Ovary (tissue), 3 donors: ENCODE data around the gene NRXN2.

Experiments used
- POLR2A ChIP-seq: fragments of 450-650 bp; IDR thresholded peaks from one replicate; pipeline ENCODE4 v1.6.1; 2017; ENCODE audit warnings: antibody characterized with exemption, mild to moderate bottlenecking, moderate library complexity
- TF ChIP-seq, protein P1 (sequence below), 3 donors: fragments of 450-650 bp in 2 of 3; fragments of 200-600 bp in 1 of 3; IDR thresholded peaks; one replicate each; pipeline versions ENCODE4 v1.5.1 to v1.8.0; 2016 to 2022; ENCODE audit warnings: antibody characterized with exemption in 3 of 3, mild to moderate bottlenecking in 1 of 3
- donor health status: DM: no; HTN: no; CAD: no.

DNA sequence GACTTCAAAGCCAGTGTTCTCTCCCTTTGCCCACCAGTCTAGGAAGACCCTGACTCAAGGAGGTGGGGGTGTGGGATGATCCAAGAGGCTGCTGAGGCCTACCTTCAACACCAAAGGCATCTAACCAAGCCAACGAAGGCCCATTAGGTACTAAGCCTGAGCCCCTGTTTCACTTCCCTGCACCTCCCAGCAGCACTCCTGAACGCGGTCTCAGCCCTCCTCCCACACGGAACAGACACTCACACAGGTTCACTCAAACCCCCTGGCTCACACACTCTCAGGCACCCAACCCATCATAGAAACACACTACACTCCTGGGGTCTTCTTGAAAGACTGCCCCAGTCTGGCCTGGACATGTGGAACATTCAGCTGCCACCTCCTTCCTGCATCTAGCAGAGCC lies 91.3 kb downstream of the NRXN2 start:
- TF ChIP-seq POLR2A: no peak
- TF ChIP-seq, protein P1, sequence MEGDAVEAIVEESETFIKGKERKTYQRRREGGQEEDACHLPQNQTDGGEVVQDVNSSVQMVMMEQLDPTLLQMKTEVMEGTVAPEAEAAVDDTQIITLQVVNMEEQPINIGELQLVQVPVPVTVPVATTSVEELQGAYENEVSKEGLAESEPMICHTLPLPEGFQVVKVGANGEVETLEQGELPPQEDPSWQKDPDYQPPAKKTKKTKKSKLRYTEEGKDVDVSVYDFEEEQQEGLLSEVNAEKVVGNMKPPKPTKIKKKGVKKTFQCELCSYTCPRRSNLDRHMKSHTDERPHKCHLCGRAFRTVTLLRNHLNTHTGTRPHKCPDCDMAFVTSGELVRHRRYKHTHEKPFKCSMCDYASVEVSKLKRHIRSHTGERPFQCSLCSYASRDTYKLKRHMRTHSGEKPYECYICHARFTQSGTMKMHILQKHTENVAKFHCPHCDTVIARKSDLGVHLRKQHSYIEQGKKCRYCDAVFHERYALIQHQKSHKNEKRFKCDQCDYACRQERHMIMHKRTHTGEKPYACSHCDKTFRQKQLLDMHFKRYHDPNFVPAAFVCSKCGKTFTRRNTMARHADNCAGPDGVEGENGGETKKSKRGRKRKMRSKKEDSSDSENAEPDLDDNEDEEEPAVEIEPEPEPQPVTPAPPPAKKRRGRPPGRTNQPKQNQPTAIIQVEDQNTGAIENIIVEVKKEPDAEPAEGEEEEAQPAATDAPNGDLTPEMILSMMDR (IDR thresholded peaks at IDR 0.05): no peak
